Measurements from ENCODE around the gene PHC2.

GRCh38 chr1:33316601-33317000 is 114.3 kb downstream of the PHC2 start:
- TF ChIP-seq POLR2A (IDR thresholded peaks at IDR 0.05) (no peak), CTCF (IDR thresholded peaks at IDR 0.05) (no peak)
